LNCaP clone FGC (cell line): ENCODE results near the gene ZNF14.
"Not testable (repeated sequence)": the region's sequence is repeated elsewhere in the genome, so short reads cannot be mapped to it uniquely, and the experiment has no call there.

ENCODE experiments used
- DNase-seq: peaks from one replicate; pipeline ENCODE4 v3.0.0-alpha.2; 2011; ENCODE audit warnings: low read depth
- H3K4me3 ChIP-seq: 2 replicates; pipeline ENCODE4 v1.5.1; 2011; ENCODE audit warnings: mild to moderate bottlenecking, low read depth, low read length, control low read depth
- CTCF ChIP-seq: IDR thresholded peaks from 2 replicates; pipeline ENCODE4 v1.5.1; 2012; ENCODE audit warnings: mild to moderate bottlenecking; ENCODE audit not compliant: control insufficient read depth, insufficient read depth; ENCODE audit errors: extremely low read depth

ZNF14 gene

GRCh38 chr19:19696386-19696785, 36.5 kb downstream of the ZNF14 start:
- no peak overlapping the region for H3K4me3 ChIP-seq
- no peak for TF ChIP-seq CTCF
- DNase-seq: no peak

GRCh38 chr19:19691683-19692082, 41.2 kb downstream of the ZNF14 start:
- DNase-seq: no peak
- no peak overlapping the region for H3K4me3 ChIP-seq
- no peak for TF ChIP-seq CTCF

- DNase-seq, H3K4me3 ChIP-seq: not testable (repeated sequence)
Observed at GRCh38 chr19:19689023-19689422, 43.9 kb downstream of the ZNF14 start.

GRCh38 chr19:19687090-19687489, 45.8 kb downstream of the ZNF14 start:
- no peak for DNase-seq
- no peak for TF ChIP-seq CTCF
- no peak overlapping the region for H3K4me3 ChIP-seq

GRCh38 chr19:19686580-19686979, 46.3 kb downstream of the ZNF14 start:
- no peak for TF ChIP-seq CTCF
- no peak overlapping the region for H3K4me3 ChIP-seq
- no peak for DNase-seq

- not testable (repeated sequence) for H3K4me3 ChIP-seq, DNase-seq
Observed at GRCh38 chr19:19686119-19686518, 46.8 kb downstream of the ZNF14 start.

- no peak for DNase-seq
- no peak for TF ChIP-seq CTCF
Observed at GRCh38 chr19:19679176-19680073, 53.5 kb downstream of the ZNF14 start.

GRCh38 chr19:19677579-19677978, 55.3 kb downstream of the ZNF14 start:
- DNase-seq: no peak

More at GRCh38 chr19:19679176-19680073, 53.5 kb downstream of the ZNF14 start:
- H3K4me3 ChIP-seq: no peak overlapping the region

More at GRCh38 chr19:19677579-19677978, 55.3 kb downstream of the ZNF14 start:
- no peak overlapping the region for H3K4me3 ChIP-seq
- TF ChIP-seq CTCF: no peak
